NB4 (cell line): Measurements from ENCODE around the gene ASB6.

Experiments used
- DNase-seq: peaks from one replicate; pipeline ENCODE4 v3.0.0; 2010; ENCODE audit warnings: low read depth
- H3K4me3 ChIP-seq: one replicate; pipeline ENCODE4 v1.5.1; 2011; ENCODE audit warnings: mild to moderate bottlenecking, low read depth, low read length, moderate library complexity
- CTCF ChIP-seq: IDR thresholded peaks from one replicate; pipeline ENCODE4 v1.5.1; 2012; ENCODE audit warnings: low read depth, low read length
- MAX ChIP-seq: IDR thresholded peaks from 2 replicates; pipeline ENCODE4 v1.6.1; 2011; ENCODE audit warnings: low read depth, low read length
- MYC ChIP-seq: IDR thresholded peaks from 2 replicates; pipeline ENCODE4 v1.6.1; 2011; ENCODE audit warnings: low read depth, low read length
- POLR2A ChIP-seq: IDR thresholded peaks from 2 replicates; pipeline ENCODE4 v1.6.1; 2011; ENCODE audit warnings: mild to moderate bottlenecking; ENCODE audit not compliant: insufficient read length; ENCODE audit errors: extremely low read depth

The ASB6 gene

GRCh38 chr9:129650680-129651235, 8.8 kb upstream of the ASB6 start:
- no peak for DNase-seq
- no peak overlapping the region for H3K4me3 ChIP-seq

GRCh38 chr9:129649726-129650679, 8.1 kb upstream of the ASB6 start:
- no peak for DNase-seq
- TF ChIP-seq MYC (no peak), MAX (no peak), CTCF (no peak), POLR2A (no peak)
- H3K4me3 ChIP-seq: no peak overlapping the region

More at GRCh38 chr9:129650680-129651235, 8.8 kb upstream of the ASB6 start:
- no peak for TF ChIP-seq POLR2A
- TF ChIP-seq MAX: no peak
- TF ChIP-seq MYC: no peak
- TF ChIP-seq CTCF: no peak

GRCh38 chr9:129648764-129649115, 6.8 kb upstream of the ASB6 start:
- no peak overlapping the region for H3K4me3 ChIP-seq
- DNase-seq: no peak
- TF ChIP-seq POLR2A (no peak), CTCF (no peak), MYC (no peak), MAX (no peak)

- no peak overlapping the region for H3K4me3 ChIP-seq
- TF ChIP-seq POLR2A: no peak
- TF ChIP-seq MAX: no peak
- no peak for TF ChIP-seq CTCF
- TF ChIP-seq MYC: no peak
- DNase-seq: no peak
Measured at GRCh38 chr9:129648092-129648763, 6.3 kb upstream of the ASB6 start.

GRCh38 chr9:129647635-129648034, 5.7 kb upstream of the ASB6 start:
- no peak for DNase-seq
- TF ChIP-seq CTCF (no peak), POLR2A (no peak), MAX (no peak), MYC (no peak)
- H3K4me3 ChIP-seq: no peak overlapping the region
